ENCODE measurements around the gene DBF4B. TPM values are rescaled to one million over a fixed set of nuclear protein-coding genes. Genes with fewer than 3 reads are reported as not detected.

DBF4B gene
- total RNA-seq, 2 experiments from 2014 or later: 1.5 TPM

DNA sequence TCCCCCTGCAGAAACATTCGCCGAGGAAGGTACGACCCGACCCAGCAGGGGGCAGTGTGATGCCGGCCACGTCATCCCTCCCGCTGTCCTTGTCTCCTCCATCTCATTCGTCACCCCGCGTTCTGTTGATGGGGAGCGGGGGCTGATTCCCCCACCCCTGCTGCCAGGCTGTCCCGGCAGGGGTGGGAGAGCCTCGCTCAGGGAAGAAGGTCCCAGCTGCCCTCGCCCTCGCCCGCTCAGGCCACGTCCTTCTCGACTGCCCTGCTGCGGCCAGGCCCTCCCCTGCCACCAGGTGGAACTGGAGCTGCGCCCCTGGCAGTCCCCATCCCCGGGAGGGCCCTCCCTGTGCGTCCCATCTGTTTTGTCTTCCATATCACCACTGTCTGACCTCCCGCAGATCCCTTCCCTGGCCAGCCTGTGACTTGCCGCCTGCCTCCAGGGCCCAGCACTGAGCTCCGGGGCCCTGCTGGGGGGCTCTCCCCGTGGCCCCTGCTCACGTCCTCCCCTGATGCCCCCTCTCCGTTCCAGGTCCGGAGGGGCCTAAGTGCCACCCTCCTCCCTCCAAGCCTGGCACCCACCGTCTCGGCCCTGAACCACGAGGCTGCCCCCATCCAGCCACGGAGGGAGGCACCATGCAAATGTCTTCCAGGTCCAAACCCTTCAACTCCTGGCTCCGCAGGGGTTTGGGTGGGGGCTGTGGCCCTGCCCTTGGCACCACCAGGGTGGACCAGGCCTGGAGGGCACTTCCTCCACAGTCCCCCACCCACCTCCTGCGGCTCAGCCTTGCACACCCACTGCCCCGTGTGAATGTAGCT lies 71.0 kb downstream of the DBF4B start:
- no peak overlapping the region for H3K27ac Mint-ChIP-seq

DNA sequence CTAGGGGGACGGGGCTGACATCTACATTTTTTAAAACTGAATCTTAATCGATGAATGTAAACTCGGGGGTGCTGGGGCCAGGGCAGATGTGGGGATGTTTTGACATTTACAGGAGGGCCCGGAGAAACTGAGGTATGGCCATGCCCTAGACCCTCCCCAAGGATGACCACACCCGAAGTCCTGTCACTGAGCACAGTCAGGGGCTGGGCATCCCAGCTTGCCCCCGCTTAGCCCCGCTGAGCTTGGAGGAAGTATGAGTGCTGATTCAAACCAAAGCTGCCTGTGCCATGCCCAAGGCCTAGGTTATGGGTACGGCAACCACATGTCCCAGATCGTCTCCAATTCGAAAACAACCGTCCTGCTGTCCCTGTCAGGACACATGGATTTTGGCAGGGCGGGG lies 71.7 kb downstream of the DBF4B start:
- H3K36me3 ChIP-seq (ENCODE audit: insufficient read depth, low read length): no peaks in the 10 kb centered on the region
- H3K4me3 ChIP-seq (ENCODE audit: low read length): no peak overlapping the region
- Mint-ChIP-seq H3K4me1 (ENCODE audit: low read depth) (peaks cover 17% of the 10 kb centered on the region), H3K36me3 (ENCODE audit: low read depth) (no peaks in the 10 kb centered on the region), H3K27me3 (peaks cover 9% of the 10 kb centered on the region), H3K4me3 (no peak overlapping the region), H3K9me3 (no peaks in the 10 kb centered on the region), H3K27ac (no peak overlapping the region)
- ChIA-PET CTCF (interaction anchor here (1.0 to 2.3 kb wide), 6 partner anchors 52 to 241 kb away, joined by 3 to 7 read pairs (median 4); no protein-coding TSS in a partner anchor), POLR2A (interaction anchor here (1.3 kb wide), 1 partner anchor 119 kb away, joined by 4 read pairs; the partner anchor contains the start of gene EFTUD2)
- peaks cover 0 to 5% of the 10 kb centered on the region in 2 experiments for H3K27me3 ChIP-seq (ENCODE audit: control insufficient read depth in 1 of 2, insufficient read depth in 2 of 2, low read length in 2 of 2)
- H3K27ac ChIP-seq (ENCODE audit: low read depth in 1 of 2, low read length in 2 of 2): no peak overlapping the region
- H3K9me3 ChIP-seq (ENCODE audit: control insufficient read depth in 1 of 2, insufficient read depth in 1 of 2, low read length in 2 of 2): no peaks in the 10 kb centered on the region
- intact Hi-C loops (cut with DNase I, micrococcal nuclease): no loop called here
- ATAC-seq (ENCODE audit: poor library complexity) (no peak), DNase-seq (peak in 1 of 14 experiments; percentile 22)
- H3K4me1 ChIP-seq (ENCODE audit: insufficient read depth, low read length): peaks cover 28% of the 10 kb centered on the region
- TF ChIP-seq, protein P1, sequence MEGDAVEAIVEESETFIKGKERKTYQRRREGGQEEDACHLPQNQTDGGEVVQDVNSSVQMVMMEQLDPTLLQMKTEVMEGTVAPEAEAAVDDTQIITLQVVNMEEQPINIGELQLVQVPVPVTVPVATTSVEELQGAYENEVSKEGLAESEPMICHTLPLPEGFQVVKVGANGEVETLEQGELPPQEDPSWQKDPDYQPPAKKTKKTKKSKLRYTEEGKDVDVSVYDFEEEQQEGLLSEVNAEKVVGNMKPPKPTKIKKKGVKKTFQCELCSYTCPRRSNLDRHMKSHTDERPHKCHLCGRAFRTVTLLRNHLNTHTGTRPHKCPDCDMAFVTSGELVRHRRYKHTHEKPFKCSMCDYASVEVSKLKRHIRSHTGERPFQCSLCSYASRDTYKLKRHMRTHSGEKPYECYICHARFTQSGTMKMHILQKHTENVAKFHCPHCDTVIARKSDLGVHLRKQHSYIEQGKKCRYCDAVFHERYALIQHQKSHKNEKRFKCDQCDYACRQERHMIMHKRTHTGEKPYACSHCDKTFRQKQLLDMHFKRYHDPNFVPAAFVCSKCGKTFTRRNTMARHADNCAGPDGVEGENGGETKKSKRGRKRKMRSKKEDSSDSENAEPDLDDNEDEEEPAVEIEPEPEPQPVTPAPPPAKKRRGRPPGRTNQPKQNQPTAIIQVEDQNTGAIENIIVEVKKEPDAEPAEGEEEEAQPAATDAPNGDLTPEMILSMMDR (IDR thresholded peaks at IDR 0.05): no peak

More for the DNA sequence above, 71.0 kb downstream of the DBF4B start:
- H3K4me1 Mint-ChIP-seq (ENCODE audit: low read depth): peaks cover 17% of the 10 kb centered on the region
- no peaks in the 10 kb centered on the region for H3K9me3 Mint-ChIP-seq
- Histone ChIP-seq H3K36me3 (ENCODE audit: insufficient read depth, low read length) (no peaks in the 10 kb centered on the region), H3K4me1 (ENCODE audit: insufficient read depth, low read length) (peaks cover 35% of the 10 kb centered on the region), H3K4me3 (ENCODE audit: low read length) (peak overlapping the region; percentile 46), H3K27me3 (ENCODE audit: control insufficient read depth in 1 of 2, insufficient read depth in 2 of 2, low read length in 2 of 2) (peaks cover 0 to 5% of the 10 kb centered on the region in 2 experiments), H3K9me3 (ENCODE audit: control insufficient read depth in 1 of 2, insufficient read depth in 1 of 2, low read length in 2 of 2) (no peaks in the 10 kb centered on the region), H3K27ac (ENCODE audit: low read depth in 1 of 2, low read length in 2 of 2) (no peak overlapping the region)
- ATAC-seq (ENCODE audit: poor library complexity): peak; percentile 21
- peak; percentile 70 to 91 (median 76) for DNase-seq
- no peaks in the 10 kb centered on the region for H3K36me3 Mint-ChIP-seq (ENCODE audit: low read depth)
- intact Hi-C loops (cut with DNase I, micrococcal nuclease): loop anchor here (1.0 to 5.0 kb wide), 4 partner anchors 85 to 418 kb away; partner anchors contain the start of gene C1QL1 (in 1 of the 2)
- peak overlapping the region; percentile 67 for H3K4me3 Mint-ChIP-seq
- ChIA-PET CTCF (interaction anchor here (0.8 to 2.3 kb wide), 14 partner anchors 19 to 320 kb away, joined by 3 to 13 read pairs (median 4); partner anchors contain the start of gene EFTUD2), POLR2A (interaction anchor here (1.1 to 1.3 kb wide), 2 partner anchors 83 to 119 kb away, joined by 3 to 4 read pairs; partner anchors contain the start of gene EFTUD2)
- peaks cover 9% of the 10 kb centered on the region for H3K27me3 Mint-ChIP-seq
- TF ChIP-seq, protein P1 (IDR thresholded peaks at IDR 0.05): peak; percentile 82

GRCh38 chr17:44780845-44781480 lies 72.5 kb downstream of the DBF4B start:
- no peak for ATAC-seq (ENCODE audit: poor library complexity)
- H3K27ac Mint-ChIP-seq: no peak overlapping the region

More at GRCh38 chr17:44780845-44781480, 72.5 kb downstream of the DBF4B start:
- DNase-seq: no peak
- Mint-ChIP-seq H3K4me1 (ENCODE audit: low read depth) (peaks cover 10% of the 10 kb centered on the region), H3K36me3 (ENCODE audit: low read depth) (no peaks in the 10 kb centered on the region), H3K27me3 (peaks cover 4% of the 10 kb centered on the region), H3K4me3 (no peak overlapping the region), H3K9me3 (no peaks in the 10 kb centered on the region)
- Histone ChIP-seq H3K27ac (ENCODE audit: low read depth in 1 of 2, low read length in 2 of 2) (no peak overlapping the region), H3K9me3 (ENCODE audit: control insufficient read depth in 1 of 2, insufficient read depth in 1 of 2, low read length in 2 of 2) (no peaks in the 10 kb centered on the region), H3K27me3 (ENCODE audit: control insufficient read depth in 1 of 2, insufficient read depth in 2 of 2, low read length in 2 of 2) (peaks cover 0 to 5% of the 10 kb centered on the region in 2 experiments), H3K4me1 (ENCODE audit: insufficient read depth, low read length) (peaks cover 22% of the 10 kb centered on the region), H3K4me3 (ENCODE audit: low read length) (no peak overlapping the region), H3K36me3 (ENCODE audit: insufficient read depth, low read length) (no peaks in the 10 kb centered on the region)
- TF ChIP-seq, protein P1 (IDR thresholded peaks at IDR 0.05): no peak
- intact Hi-C loops (cut with DNase I, micrococcal nuclease): no loop called here
- ChIA-PET CTCF (interaction anchor here (1.0 kb wide), 1 partner anchor 84 kb away, joined by 4 read pairs; no protein-coding TSS in a partner anchor), POLR2A (no interaction called here)
